SH-SY5Y (cell line): Measurements from ENCODE around the gene RAPGEF2.

Experiments used
- GATA2 ChIP-seq: IDR thresholded peaks from 2 replicates; pipeline ENCODE4 v1.6.1; 2011; ENCODE audit warnings: mild to moderate bottlenecking, low read depth, low read length
- GATA3 ChIP-seq: IDR thresholded peaks from 2 replicates; pipeline ENCODE4 v1.6.1; 2011; ENCODE audit warnings: low read depth, mild to moderate bottlenecking, low read length, moderate library complexity

RAPGEF2 gene

GRCh38 chr4:159110961-159111360 is 8.1 kb downstream of the RAPGEF2 start:
- TF ChIP-seq GATA3 (no peak), GATA2 (no peak)

GRCh38 chr4:159111416-159111815 is 8.5 kb downstream of the RAPGEF2 start:
- TF ChIP-seq GATA2, result no peak
- TF ChIP-seq GATA3, result no peak

- TF ChIP-seq GATA3, result no peak
- no peak for TF ChIP-seq GATA2
Measured at GRCh38 chr4:159117564-159117963, 14.7 kb downstream of the RAPGEF2 start.

GRCh38 chr4:159117968-159118367 is 15.1 kb downstream of the RAPGEF2 start:
- TF ChIP-seq GATA2 (no peak), GATA3 (no peak)

GRCh38 chr4:159121371-159121770 is 18.5 kb downstream of the RAPGEF2 start:
- TF ChIP-seq GATA3 (no peak), GATA2 (no peak)

GRCh38 chr4:159126716-159127115 is 23.8 kb downstream of the RAPGEF2 start:
- no peak for TF ChIP-seq GATA3
- TF ChIP-seq GATA2, result no peak

- TF ChIP-seq GATA2, result no peak
- no peak for TF ChIP-seq GATA3
Measured at GRCh38 chr4:159127745-159128518, 25.1 kb downstream of the RAPGEF2 start.

GRCh38 chr4:159129814-159130550 is 27.1 kb downstream of the RAPGEF2 start:
- no peak for TF ChIP-seq GATA3
- TF ChIP-seq GATA2, result no peak

- no peak for TF ChIP-seq GATA2
- no peak for TF ChIP-seq GATA3
Measured at GRCh38 chr4:159131564-159131963, 28.7 kb downstream of the RAPGEF2 start.

GRCh38 chr4:159134429-159134828 is 31.6 kb downstream of the RAPGEF2 start:
- TF ChIP-seq GATA2 (no peak), GATA3 (no peak)

GRCh38 chr4:159137176-159137575 is 34.3 kb downstream of the RAPGEF2 start:
- TF ChIP-seq GATA2 (no peak), GATA3 (no peak)

- TF ChIP-seq GATA3, result no peak
- no peak for TF ChIP-seq GATA2
Measured at GRCh38 chr4:159138436-159138835, 35.6 kb downstream of the RAPGEF2 start.

- TF ChIP-seq GATA2 (no peak), GATA3 (no peak)
Measured at GRCh38 chr4:159141193-159141592, 38.3 kb downstream of the RAPGEF2 start.

- no peak for TF ChIP-seq GATA3
- no peak for TF ChIP-seq GATA2
Measured at GRCh38 chr4:159142241-159142640, 39.4 kb downstream of the RAPGEF2 start.

GRCh38 chr4:159142681-159143384 is 40.0 kb downstream of the RAPGEF2 start:
- TF ChIP-seq GATA3 (no peak), GATA2 (no peak)

GRCh38 chr4:159143687-159144086 is 40.8 kb downstream of the RAPGEF2 start:
- TF ChIP-seq GATA2 (no peak), GATA3 (no peak)
